HEK293 (cell line): ENCODE data around the gene TMEM88.
A peak's percentile ranks its signal among the peaks of the same experiment; 100 is the strongest.

Source experiments
- CTCF ChIA-PET: fragments of 350-600 bp; formaldehyde crosslinking; extraction: SDS; loops from one replicate; lab custom pipeline; 2021; ENCODE audit warnings: antibody characterized with exemption; lab: Yijun Ruan, JAX
- POLR2A ChIA-PET: fragments of 300-600 bp; formaldehyde crosslinking; extraction: SDS; loops from one replicate; lab custom pipeline; 2020; ENCODE audit warnings: antibody characterized with exemption, inconsistent platforms; lab: Yijun Ruan, JAX
- H3K27ac ChIP-seq: fragments of 200-500 bp; sonication (Bioruptor generic); 2 replicates; pipeline ENCODE4 v1.5.1; 2014; ENCODE audit warnings: low read depth, low read length, control low read depth, inconsistent platforms; ENCODE audit errors: extremely low read depth
- H3K36me3 ChIP-seq, 2 experiments: fragments of 200-500 bp in 1 of 2; sonication (Bioruptor generic) in 1 of 2; 1 replicate in 1 of 2; 2 replicates in 1 of 2; pipeline ENCODE4 v1.5.1; 2014 to 2017; ENCODE audit warnings: inconsistent platforms in 2 of 2, low read length in 2 of 2; ENCODE audit not compliant: control insufficient read depth in 2 of 2, insufficient read depth in 1 of 2
- H3K4me1 ChIP-seq: fragments of 200-500 bp; sonication (Bioruptor generic); 2 replicates; pipeline ENCODE4 v1.5.1; 2014; ENCODE audit warnings: mild to moderate bottlenecking, low read length, inconsistent platforms; ENCODE audit not compliant: control insufficient read depth, insufficient read depth
- H3K4me3 ChIP-seq: 2 replicates; pipeline ENCODE4 v1.5.1; 2011; ENCODE audit warnings: low read depth, mild to moderate bottlenecking, control low read depth, low read length, moderate library complexity
- H3K9me3 ChIP-seq: fragments of 200-500 bp; sonication (Bioruptor generic); 2 replicates; pipeline ENCODE4 v1.5.1; 2014; ENCODE audit warnings: low read depth, low read length, inconsistent platforms; ENCODE audit not compliant: control insufficient read depth, insufficient read depth
- HOXA7 ChIP-seq: sonication (generic); formaldehyde crosslinking; IDR thresholded peaks from 2 replicates; pipeline ENCODE4 v1.8.1; 2022; ENCODE audit warnings: missing genetic modification reagents, borderline replicate concordance
- HOXC10 ChIP-seq: sonication (generic); formaldehyde crosslinking; IDR thresholded peaks from 2 replicates; pipeline ENCODE4 v1.8.1; 2023; ENCODE audit warnings: mild to moderate bottlenecking, missing genetic modification reagents
- KLF1 ChIP-seq: fragments of 450-650 bp; formaldehyde crosslinking; IDR thresholded peaks from 2 replicates; pipeline ENCODE4 v1.5.1; 2016; ENCODE audit warnings: missing biosample characterization, missing genetic modification characterization
- KLF10 ChIP-seq: fragments of 450-650 bp; IDR thresholded peaks from 2 replicates; pipeline ENCODE4 v1.5.1; 2018; ENCODE audit warnings: missing biosample characterization, mild to moderate bottlenecking, missing genetic modification characterization
- KLF8 ChIP-seq: fragments of 450-650 bp; formaldehyde crosslinking; IDR thresholded peaks from 2 replicates; pipeline ENCODE4 v1.5.1; 2016; ENCODE audit warnings: missing biosample characterization, missing genetic modification characterization
- REPIN1 ChIP-seq: fragments of 450-650 bp; formaldehyde crosslinking; IDR thresholded peaks from 2 replicates; pipeline ENCODE4 v1.5.1; 2017; ENCODE audit warnings: missing biosample characterization, missing genetic modification characterization, low read depth
- SCRT2 ChIP-seq: fragments of 450-650 bp; formaldehyde crosslinking; IDR thresholded peaks from 2 replicates; pipeline ENCODE4 v1.5.1; 2016; ENCODE audit warnings: missing biosample characterization, missing genetic modification characterization
- SP7 ChIP-seq: fragments of 450-650 bp; formaldehyde crosslinking; IDR thresholded peaks from 2 replicates; pipeline ENCODE4 v1.5.1; 2016; ENCODE audit warnings: missing biosample characterization, missing genetic modification characterization
- ZFP41 ChIP-seq: fragments of 450-650 bp; formaldehyde crosslinking; IDR thresholded peaks from 2 replicates; pipeline ENCODE4 v1.5.1; 2016; ENCODE audit warnings: missing biosample characterization, missing genetic modification characterization, borderline replicate concordance
- ZNF114 ChIP-seq: fragments of 450-650 bp; formaldehyde crosslinking; IDR thresholded peaks from 2 replicates; pipeline ENCODE4 v1.5.0; 2017; ENCODE audit warnings: missing biosample characterization, missing genetic modification characterization
- ZNF132 ChIP-seq: fragments of 450-650 bp; formaldehyde crosslinking; IDR thresholded peaks from 2 replicates; pipeline ENCODE4 v1.5.1; 2017; ENCODE audit warnings: missing biosample characterization, missing genetic modification characterization, borderline replicate concordance
- ZNF169 ChIP-seq: fragments of 450-650 bp; formaldehyde crosslinking; IDR thresholded peaks from 2 replicates; pipeline ENCODE4 v1.5.1; 2016; ENCODE audit warnings: missing biosample characterization, missing genetic modification characterization
- ZNF335 ChIP-seq: fragments of 450-650 bp; formaldehyde crosslinking; conservative IDR thresholded peaks from 2 replicates; pipeline ENCODE4 v1.5.1; 2016; ENCODE audit warnings: missing biosample characterization, missing genetic modification characterization
- ZNF366 ChIP-seq: fragments of 450-650 bp; formaldehyde crosslinking; conservative IDR thresholded peaks from 2 replicates; pipeline ENCODE4 v1.5.1; 2016; ENCODE audit warnings: missing biosample characterization, missing genetic modification characterization
- ZNF394 ChIP-seq: fragments of 450-650 bp; formaldehyde crosslinking; IDR thresholded peaks from 2 replicates; pipeline ENCODE4 v1.5.1; 2016; ENCODE audit warnings: missing biosample characterization, missing genetic modification characterization, mild to moderate bottlenecking, moderate library complexity, borderline replicate concordance
- ZNF510 ChIP-seq: fragments of 450-650 bp; formaldehyde crosslinking; IDR thresholded peaks from 2 replicates; pipeline ENCODE4 v1.5.1; 2018; ENCODE audit warnings: mild to moderate bottlenecking, missing genetic modification characterization, missing biosample characterization; ENCODE audit not compliant: insufficient replicate concordance
- ZNF514 ChIP-seq: fragments of 450-650 bp; formaldehyde crosslinking; IDR thresholded peaks from 2 replicates; pipeline ENCODE4 v1.5.1; 2016; ENCODE audit warnings: missing biosample characterization, missing genetic modification characterization
- ZNF521 ChIP-seq: fragments of 450-650 bp; formaldehyde crosslinking; IDR thresholded peaks from 2 replicates; pipeline ENCODE4 v1.5.1; 2017; ENCODE audit warnings: missing biosample characterization, mild to moderate bottlenecking, missing genetic modification characterization
- ZNF548 ChIP-seq: fragments of 450-650 bp; formaldehyde crosslinking; IDR thresholded peaks from 2 replicates; pipeline ENCODE4 v1.5.1; 2016; ENCODE audit warnings: missing biosample characterization, missing genetic modification characterization
- ZNF571 ChIP-seq: fragments of 450-650 bp; formaldehyde crosslinking; IDR thresholded peaks from 2 replicates; pipeline ENCODE4 v1.5.0; 2017; ENCODE audit warnings: missing biosample characterization, missing genetic modification characterization
- ZNF654 ChIP-seq: fragments of 450-650 bp; formaldehyde crosslinking; IDR thresholded peaks from 2 replicates; pipeline ENCODE4 v1.5.1; 2016; ENCODE audit warnings: low read depth, missing biosample characterization, missing genetic modification characterization
- ZNF660 ChIP-seq: fragments of 450-650 bp; IDR thresholded peaks from 2 replicates; pipeline ENCODE4 v1.5.1; 2018; ENCODE audit warnings: missing biosample characterization, mild to moderate bottlenecking, missing genetic modification characterization
- ZNF776 ChIP-seq: fragments of 450-650 bp; formaldehyde crosslinking; IDR thresholded peaks from 2 replicates; pipeline ENCODE4 v1.5.0; 2017; ENCODE audit warnings: missing biosample characterization, missing genetic modification characterization, borderline replicate concordance
- ZNF792 ChIP-seq: fragments of 450-650 bp; formaldehyde crosslinking; IDR thresholded peaks from 2 replicates; pipeline ENCODE4 v1.5.1; 2016; ENCODE audit warnings: missing biosample characterization, missing genetic modification characterization
- ZSCAN30 ChIP-seq: fragments of 450-650 bp; IDR thresholded peaks from 2 replicates; pipeline ENCODE4 v1.5.1; 2018; ENCODE audit warnings: missing biosample characterization, mild to moderate bottlenecking, missing genetic modification characterization, moderate library complexity
- TF ChIP-seq, protein P1 (sequence below): fragments of 450-650 bp; formaldehyde crosslinking; IDR thresholded peaks from 2 replicates; pipeline ENCODE4 v1.5.1; 2016; ENCODE audit warnings: missing biosample characterization, missing genetic modification characterization
- TF ChIP-seq, protein P2 (sequence below): fragments of 450-650 bp; formaldehyde crosslinking; IDR thresholded peaks from 2 replicates; pipeline ENCODE4 v1.5.1; 2016; ENCODE audit warnings: missing biosample characterization, missing genetic modification characterization
- TF ChIP-seq, protein P3 (sequence below): fragments of 450-650 bp; formaldehyde crosslinking; IDR thresholded peaks from 2 replicates; pipeline ENCODE4; 2016; ENCODE audit warnings: missing biosample characterization, missing genetic modification characterization
- TF ChIP-seq, protein P4 (sequence below): fragments of 450-650 bp; formaldehyde crosslinking; optimal IDR thresholded peaks from 2 replicates; pipeline ENCODE3; 2016; ENCODE audit warnings: missing biosample characterization, mild to moderate bottlenecking, missing genetic modification characterization
- TF ChIP-seq, protein P5 (sequence below): fragments of 450-650 bp; formaldehyde crosslinking; IDR thresholded peaks from 2 replicates; pipeline ENCODE4 v1.5.1; 2017; ENCODE audit warnings: missing biosample characterization, missing genetic modification characterization

TMEM88 gene

DNA sequence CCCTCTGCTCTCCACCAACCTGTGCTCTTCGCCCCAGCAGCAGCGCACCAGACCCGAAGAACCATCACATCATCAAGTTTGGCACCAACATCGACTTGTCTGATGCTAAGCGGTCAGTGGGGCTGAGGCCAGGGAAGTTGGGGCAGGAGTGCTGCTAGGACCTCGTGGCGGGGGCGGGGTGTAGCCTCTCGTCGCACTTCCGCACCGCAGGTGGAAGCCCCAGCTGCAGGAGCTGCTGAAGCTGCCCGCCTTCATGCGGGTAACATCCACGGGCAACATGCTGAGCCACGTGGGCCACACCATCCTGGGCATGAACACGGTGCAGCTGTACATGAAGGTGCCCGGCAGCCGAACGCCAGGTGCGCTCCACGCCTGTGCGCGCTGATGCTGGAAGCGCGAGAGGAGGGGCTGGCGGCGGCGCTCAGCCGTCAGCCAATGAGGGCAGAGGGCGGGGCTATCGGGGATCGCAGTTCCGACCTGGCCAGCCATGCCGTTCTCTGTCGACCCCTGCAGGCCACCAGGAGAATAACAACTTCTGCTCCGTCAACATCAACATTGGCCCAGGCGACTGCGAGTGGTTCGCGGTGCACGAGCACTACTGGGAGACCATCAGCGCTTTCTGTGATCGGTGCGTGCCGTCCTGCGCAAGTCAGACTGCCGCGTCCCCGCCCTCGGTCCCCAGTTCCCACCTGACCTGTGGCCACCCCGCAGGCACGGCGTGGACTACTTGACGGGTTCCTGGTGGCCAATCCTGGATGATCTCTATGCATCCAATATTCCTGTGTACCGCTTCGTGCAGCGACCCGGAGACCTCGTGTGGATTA lies 3.2 kb upstream of the TMEM88 start:
- CTCF ChIA-PET, result interaction anchor here (0.6 to 2.8 kb wide), 10 partner anchors 9 to 108 kb away, joined by 3 to 17 read pairs (median 7); partner anchors contain the start of gene KDM6B
- Histone ChIP-seq H3K4me1 (peaks cover 5% of the 10 kb centered on the region; the same call in 1 of the 2 replicates), H3K4me3 (no peak overlapping the region), H3K9me3 (no peaks in the 10 kb centered on the region), H3K36me3 (peaks cover 16 to 68% of the 10 kb centered on the region in 2 experiments), H3K27ac (no peak overlapping the region)
- POLR2A ChIA-PET, result no interaction called here
- TF ChIP-seq SCRT2 (tag by site-specific recombination) (no peak; the same call in 1 of the 2 replicates), KLF1 (no peak), ZNF366 (tag by site-specific recombination) (no peak), ZNF132 (tag by site-specific recombination) (no peak), ZSCAN30 (tag by site-specific recombination) (no peak), ZNF335 (tag by site-specific recombination) (peak; percentile 28; the same call in 1 of the 2 replicates), ZNF514 (tag by site-specific recombination) (no peak), ZNF394 (no peak), ZFP41 (no peak), HOXA7 (CRISPR knock-in tag) (no peak), SP7 (tag by site-specific recombination) (0 out of 2 replicates have a peak, but pooled peaks have one; percentile 11), ZNF510 (no peak), HOXC10 (0 out of 2 replicates have a peak, but pooled peaks have one; percentile 70), KLF8 (tag by site-specific recombination) (0 out of 2 replicates have a peak, but pooled peaks have one; percentile 27), ZNF776 (no peak), ZNF548 (tag by site-specific recombination) (no peak), ZNF654 (tag by site-specific recombination) (peak; percentile 31; the same call in 1 of the 2 replicates), ZNF169 (0 out of 2 replicates have a peak, but pooled peaks have one; percentile 10), ZNF792 (tag by site-specific recombination) (no peak), ZNF114 (no peak), ZNF571 (tag by site-specific recombination) (no peak), ZNF521 (no peak), ZNF660 (tag by site-specific recombination) (0 out of 2 replicates have a peak, but pooled peaks have one; percentile 19), KLF10 (peak; percentile 20; the same call in 1 of the 2 replicates), REPIN1 (tag by site-specific recombination) (no peak)
- TF ChIP-seq, protein P1, sequence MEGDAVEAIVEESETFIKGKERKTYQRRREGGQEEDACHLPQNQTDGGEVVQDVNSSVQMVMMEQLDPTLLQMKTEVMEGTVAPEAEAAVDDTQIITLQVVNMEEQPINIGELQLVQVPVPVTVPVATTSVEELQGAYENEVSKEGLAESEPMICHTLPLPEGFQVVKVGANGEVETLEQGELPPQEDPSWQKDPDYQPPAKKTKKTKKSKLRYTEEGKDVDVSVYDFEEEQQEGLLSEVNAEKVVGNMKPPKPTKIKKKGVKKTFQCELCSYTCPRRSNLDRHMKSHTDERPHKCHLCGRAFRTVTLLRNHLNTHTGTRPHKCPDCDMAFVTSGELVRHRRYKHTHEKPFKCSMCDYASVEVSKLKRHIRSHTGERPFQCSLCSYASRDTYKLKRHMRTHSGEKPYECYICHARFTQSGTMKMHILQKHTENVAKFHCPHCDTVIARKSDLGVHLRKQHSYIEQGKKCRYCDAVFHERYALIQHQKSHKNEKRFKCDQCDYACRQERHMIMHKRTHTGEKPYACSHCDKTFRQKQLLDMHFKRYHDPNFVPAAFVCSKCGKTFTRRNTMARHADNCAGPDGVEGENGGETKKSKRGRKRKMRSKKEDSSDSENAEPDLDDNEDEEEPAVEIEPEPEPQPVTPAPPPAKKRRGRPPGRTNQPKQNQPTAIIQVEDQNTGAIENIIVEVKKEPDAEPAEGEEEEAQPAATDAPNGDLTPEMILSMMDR (tag by site-specific recombination), result peak; percentile 53
- TF ChIP-seq, protein P2, sequence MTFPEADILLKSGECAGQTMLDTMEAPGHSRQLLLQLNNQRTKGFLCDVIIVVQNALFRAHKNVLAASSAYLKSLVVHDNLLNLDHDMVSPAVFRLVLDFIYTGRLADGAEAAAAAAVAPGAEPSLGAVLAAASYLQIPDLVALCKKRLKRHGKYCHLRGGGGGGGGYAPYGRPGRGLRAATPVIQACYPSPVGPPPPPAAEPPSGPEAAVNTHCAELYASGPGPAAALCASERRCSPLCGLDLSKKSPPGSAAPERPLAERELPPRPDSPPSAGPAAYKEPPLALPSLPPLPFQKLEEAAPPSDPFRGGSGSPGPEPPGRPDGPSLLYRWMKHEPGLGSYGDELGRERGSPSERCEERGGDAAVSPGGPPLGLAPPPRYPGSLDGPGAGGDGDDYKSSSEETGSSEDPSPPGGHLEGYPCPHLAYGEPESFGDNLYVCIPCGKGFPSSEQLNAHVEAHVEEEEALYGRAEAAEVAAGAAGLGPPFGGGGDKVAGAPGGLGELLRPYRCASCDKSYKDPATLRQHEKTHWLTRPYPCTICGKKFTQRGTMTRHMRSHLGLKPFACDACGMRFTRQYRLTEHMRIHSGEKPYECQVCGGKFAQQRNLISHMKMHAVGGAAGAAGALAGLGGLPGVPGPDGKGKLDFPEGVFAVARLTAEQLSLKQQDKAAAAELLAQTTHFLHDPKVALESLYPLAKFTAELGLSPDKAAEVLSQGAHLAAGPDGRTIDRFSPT (tag by site-specific recombination), result no peak
- TF ChIP-seq, protein P3, sequence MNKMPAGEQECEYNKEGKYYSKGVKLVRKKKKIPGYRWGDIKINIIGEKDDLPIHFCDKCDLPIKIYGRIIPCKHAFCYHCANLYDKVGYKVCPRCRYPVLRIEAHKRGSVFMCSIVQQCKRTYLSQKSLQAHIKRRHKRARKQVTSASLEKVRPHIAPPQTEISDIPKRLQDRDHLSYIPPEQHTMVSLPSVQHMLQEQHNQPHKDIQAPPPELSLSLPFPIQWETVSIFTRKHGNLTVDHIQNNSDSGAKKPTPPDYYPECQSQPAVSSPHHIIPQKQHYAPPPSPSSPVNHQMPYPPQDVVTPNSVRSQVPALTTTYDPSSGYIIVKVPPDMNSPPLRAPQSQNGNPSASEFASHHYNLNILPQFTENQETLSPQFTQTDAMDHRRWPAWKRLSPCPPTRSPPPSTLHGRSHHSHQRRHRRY (tag by site-specific recombination), result no peak
- TF ChIP-seq, protein P4, sequence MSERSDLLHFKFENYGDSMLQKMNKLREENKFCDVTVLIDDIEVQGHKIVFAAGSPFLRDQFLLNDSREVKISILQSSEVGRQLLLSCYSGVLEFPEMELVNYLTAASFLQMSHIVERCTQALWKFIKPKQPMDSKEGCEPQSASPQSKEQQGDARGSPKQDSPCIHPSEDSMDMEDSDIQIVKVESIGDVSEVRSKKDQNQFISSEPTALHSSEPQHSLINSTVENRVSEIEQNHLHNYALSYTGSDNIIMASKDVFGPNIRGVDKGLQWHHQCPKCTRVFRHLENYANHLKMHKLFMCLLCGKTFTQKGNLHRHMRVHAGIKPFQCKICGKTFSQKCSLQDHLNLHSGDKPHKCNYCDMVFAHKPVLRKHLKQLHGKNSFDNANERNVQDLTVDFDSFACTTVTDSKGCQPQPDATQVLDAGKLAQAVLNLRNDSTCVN (tag by site-specific recombination), result peak; percentile 46
- TF ChIP-seq, protein P5, sequence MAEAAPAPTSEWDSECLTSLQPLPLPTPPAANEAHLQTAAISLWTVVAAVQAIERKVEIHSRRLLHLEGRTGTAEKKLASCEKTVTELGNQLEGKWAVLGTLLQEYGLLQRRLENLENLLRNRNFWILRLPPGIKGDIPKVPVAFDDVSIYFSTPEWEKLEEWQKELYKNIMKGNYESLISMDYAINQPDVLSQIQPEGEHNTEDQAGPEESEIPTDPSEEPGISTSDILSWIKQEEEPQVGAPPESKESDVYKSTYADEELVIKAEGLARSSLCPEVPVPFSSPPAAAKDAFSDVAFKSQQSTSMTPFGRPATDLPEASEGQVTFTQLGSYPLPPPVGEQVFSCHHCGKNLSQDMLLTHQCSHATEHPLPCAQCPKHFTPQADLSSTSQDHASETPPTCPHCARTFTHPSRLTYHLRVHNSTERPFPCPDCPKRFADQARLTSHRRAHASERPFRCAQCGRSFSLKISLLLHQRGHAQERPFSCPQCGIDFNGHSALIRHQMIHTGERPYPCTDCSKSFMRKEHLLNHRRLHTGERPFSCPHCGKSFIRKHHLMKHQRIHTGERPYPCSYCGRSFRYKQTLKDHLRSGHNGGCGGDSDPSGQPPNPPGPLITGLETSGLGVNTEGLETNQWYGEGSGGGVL (tag by site-specific recombination), result no peak
